GM10847 (cell line): ENCODE results near the gene BCL2L12.

Experiments
- POLR2A ChIP-seq: IDR thresholded peaks from 2 replicates; pipeline ENCODE4 v1.6.1; 2011; ENCODE audit not compliant: insufficient read length; ENCODE audit errors: extremely low read depth

The BCL2L12 gene

GRCh38 chr19:49685845-49686332, 20.2 kb downstream of the BCL2L12 start:
- no peak for TF ChIP-seq POLR2A

GRCh38 chr19:49686503-49687088, 20.9 kb downstream of the BCL2L12 start:
- TF ChIP-seq POLR2A, result no peak

- no peak for TF ChIP-seq POLR2A
These were observed 21.4 kb downstream of the BCL2L12 start for GRCh38 chr19:49687150-49687549.

DNA sequence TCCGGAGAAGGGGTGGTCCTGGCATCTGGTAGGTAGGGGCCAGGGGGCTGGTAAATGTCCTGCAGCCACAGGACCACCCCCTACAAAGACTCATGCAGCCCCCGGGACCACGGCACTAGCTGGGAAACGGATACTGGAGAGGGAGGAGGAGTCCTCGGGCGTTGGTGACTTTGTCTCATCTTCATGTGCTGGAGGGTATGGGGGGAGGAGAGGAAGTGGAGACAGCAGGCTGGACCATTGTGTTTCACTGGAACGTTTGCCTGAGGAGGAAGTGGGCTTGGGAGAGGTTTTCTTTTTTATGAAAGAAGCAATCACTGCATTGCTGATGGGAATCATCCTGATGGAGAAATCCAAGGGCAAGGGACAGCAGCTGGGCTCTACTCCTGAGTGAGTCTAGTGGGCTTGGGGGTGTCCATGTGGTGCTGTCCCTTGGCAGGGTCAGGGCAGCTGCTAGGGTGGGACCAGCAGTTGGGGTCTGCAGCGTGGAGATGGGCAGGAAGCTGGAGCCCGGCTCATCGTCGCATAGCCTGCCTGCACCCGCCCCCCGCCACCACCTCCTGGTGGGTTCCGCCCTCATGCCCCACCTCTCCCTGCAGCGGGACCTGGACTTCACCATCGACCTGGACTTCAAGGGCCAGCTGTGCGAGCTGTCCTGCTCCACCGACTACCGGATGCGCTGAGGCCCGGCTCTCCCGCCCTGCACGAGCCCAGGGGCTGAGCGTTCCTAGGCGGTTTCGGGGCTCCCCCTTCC, 22.0 kb downstream of the BCL2L12 start:
- TF ChIP-seq POLR2A, result no peak

DNA sequence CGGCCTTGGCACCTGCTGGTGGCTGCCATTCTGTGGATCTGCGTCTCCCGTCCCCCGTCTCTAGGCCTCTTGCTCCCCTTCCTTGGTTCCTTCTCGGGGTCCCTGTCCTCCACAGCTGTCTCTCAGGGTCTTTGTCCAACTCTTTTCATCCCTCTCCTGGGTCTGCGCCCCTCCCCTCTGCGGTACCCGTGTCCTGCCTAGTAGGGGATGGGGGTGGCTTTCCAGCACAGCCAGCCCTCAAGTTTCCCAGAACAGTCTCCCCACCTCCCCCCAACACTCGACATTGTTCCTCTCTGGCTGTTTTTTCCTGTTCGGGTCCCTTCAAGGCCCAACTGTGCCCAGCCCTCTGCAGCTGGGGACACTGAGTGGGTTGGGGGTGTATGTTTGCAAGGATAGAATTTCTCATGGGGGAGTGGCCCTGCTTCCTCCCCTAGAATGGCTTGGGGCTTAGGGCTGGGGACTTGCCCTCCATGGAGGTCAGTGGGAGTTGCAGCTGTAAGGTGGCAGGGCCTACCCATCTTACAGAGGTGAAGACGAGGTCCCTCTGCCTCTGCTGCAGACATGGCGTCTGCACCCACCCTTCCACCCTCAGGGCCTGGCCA, 22.9 kb downstream of the BCL2L12 start:
- no peak for TF ChIP-seq POLR2A

DNA sequence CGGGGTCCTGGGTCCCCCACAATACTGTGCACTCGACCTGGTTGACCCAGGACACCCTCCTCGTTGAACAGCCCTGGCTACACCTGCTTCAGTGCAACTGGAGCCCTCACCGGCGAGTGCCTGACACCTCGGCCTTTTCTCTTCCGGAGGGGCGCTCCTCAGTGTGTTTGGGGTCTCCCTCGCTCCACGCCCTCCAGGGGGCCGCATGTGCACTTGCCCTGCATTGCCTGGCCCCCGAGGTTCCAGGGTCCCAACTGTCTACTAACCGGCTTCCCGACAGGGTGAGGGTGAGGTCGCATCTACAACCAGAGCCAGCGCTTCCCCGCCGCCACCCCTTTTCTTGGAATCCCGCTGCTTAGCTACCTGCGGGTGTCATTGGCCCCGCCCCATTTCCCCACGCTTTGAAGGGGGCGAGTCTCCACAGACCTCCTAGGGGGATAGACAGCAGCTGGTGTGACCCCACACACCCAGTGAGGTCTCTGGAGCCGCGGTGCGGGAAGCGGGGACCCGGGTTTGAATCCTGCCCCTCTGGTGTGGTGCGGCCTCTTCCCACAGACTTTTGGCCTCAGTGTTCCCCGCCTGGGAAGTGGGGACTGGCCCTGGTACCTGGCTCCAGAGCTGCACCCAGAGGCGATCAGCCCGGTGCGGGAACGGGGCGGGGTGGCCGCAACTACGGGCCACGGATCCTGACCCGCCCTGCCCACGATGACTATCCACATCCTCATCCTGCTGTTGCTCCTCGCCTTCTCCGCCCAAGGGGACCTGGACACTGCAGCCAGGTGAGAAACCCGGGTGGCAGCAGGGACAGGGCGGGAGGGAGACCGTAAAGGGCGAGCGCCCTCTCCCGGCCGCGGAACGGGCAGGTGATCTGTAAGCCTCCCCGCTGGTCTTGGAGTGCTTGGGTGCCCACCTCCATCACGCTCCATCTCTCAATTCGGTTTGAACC, 23.7 kb downstream of the BCL2L12 start, which contains the start of gene ADM5:
Gene ADM5 (plus strand): TSS at position 462 of the 946 bp plus-strand sequence. CDS start 244 bp downstream, at position 706.
- TF ChIP-seq POLR2A, result no peak

GRCh38 chr19:49690079-49690655, 24.4 kb downstream of the BCL2L12 start:
- no peak for TF ChIP-seq POLR2A

DNA sequence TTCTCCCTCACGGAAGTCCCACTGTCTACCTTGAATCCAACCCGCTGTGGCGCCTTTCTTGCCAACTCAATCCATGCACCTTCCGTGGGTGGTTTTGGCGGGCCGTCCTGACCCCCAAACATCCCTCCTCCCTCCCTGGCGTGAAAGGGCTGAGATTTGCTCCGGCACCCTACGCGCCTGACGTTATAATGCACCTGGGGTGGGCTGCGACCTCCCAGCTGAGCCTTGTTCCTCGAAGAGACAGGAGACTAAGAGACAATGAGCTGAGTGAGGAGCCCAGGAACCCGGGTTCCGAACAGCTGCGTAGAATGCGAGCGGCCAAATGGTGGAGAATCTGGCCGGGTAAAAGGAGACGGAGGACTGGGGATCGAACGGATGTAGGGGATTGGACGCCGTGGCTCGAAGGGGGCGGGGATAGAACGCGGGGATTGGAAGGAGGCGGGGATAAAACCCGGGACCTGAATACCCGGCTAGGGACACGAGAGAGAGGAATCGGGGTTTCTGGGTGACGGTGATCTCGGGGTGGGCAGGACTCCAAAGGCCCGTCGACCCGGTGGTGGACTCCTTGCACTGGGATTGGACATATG, 25.0 kb downstream of the BCL2L12 start, which contains the start of gene CPT1C:
Gene CPT1C (plus strand): TSS at position 461 of the 587 bp plus-strand sequence. CDS start 1,137 bp downstream, outside the sequence.
- TF ChIP-seq POLR2A, result no peak

- no peak for TF ChIP-seq POLR2A
These were observed 25.8 kb downstream of the BCL2L12 start for GRCh38 chr19:49691243-49692146.

- no peak for TF ChIP-seq POLR2A
These were observed 26.4 kb downstream of the BCL2L12 start for GRCh38 chr19:49692147-49692506.

DNA sequence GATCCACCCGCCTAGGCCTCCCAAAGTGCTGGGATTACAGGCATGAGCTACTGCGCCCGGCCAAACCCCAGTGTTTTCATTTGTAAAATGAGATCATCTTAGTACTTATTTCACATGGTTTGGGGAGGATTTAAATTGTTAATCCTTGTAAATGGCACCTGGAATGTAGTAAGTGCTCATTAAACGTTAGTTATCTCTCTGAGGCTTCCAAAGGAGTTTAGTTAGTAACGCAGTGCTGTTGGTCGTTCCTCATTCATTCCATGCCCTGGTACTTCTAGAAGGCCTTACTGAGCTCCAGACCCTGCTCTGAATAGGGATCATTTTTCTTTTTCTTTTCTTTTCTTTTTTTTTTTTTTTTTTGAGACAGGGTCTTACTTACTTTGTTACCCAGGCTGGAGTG, 30.4 kb downstream of the BCL2L12 start:
- TF ChIP-seq POLR2A, result no peak

DNA sequence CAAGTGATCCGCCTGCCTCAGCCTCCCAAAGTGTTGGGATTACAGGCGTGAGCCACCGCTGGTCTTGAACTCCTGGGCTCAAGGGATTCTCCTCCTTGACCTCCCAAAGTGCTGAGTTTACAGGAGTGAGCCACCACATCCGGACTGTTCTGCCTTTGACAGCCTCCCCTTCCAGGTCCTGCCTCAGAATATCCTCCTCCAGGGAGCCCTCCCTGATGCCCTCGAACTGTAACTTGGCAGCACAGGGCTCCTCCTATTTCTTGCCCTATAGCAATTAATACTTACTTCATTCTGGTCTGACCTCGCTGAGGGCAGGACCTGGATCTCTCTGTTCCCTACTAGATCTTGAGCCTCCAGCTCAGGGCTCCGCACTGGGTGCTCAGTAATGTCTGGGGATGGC, 31.1 kb downstream of the BCL2L12 start:
- TF ChIP-seq POLR2A, result no peak

DNA sequence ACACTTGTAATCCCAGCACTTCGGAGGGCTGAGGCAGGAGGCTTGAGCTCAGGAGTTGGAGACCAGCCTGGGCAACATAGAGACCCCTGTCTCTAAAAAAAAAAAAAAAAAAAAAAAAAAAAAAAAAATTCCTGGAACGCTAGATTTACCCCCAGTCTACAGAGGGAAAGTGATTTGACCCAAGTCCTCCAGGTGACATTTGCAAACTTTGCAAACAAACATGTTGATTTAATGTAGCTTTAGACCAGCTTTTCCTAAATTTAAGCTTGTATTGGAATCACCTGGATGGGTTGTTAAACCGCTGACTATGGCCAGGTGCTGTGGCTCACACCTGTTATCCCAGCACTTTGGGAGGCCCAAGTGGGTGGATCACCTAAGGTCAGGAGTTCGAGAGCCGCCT, 33.6 kb downstream of the BCL2L12 start:
- no peak for TF ChIP-seq POLR2A
